ENCODE data around the gene EMILIN3.
A peak's percentile ranks its signal among the peaks of the same experiment; 100 is the strongest.

The EMILIN3 gene

GRCh38 chr20:41395667-41396664, 29.3 kb upstream of the EMILIN3 start:
- TF ChIP-seq, protein P1, sequence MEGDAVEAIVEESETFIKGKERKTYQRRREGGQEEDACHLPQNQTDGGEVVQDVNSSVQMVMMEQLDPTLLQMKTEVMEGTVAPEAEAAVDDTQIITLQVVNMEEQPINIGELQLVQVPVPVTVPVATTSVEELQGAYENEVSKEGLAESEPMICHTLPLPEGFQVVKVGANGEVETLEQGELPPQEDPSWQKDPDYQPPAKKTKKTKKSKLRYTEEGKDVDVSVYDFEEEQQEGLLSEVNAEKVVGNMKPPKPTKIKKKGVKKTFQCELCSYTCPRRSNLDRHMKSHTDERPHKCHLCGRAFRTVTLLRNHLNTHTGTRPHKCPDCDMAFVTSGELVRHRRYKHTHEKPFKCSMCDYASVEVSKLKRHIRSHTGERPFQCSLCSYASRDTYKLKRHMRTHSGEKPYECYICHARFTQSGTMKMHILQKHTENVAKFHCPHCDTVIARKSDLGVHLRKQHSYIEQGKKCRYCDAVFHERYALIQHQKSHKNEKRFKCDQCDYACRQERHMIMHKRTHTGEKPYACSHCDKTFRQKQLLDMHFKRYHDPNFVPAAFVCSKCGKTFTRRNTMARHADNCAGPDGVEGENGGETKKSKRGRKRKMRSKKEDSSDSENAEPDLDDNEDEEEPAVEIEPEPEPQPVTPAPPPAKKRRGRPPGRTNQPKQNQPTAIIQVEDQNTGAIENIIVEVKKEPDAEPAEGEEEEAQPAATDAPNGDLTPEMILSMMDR (IDR thresholded peaks at IDR 0.05; ENCODE audit: low read length, missing control alignments) = no peak
- DNase-seq (ENCODE audit: low read depth) = no peak

DNA sequence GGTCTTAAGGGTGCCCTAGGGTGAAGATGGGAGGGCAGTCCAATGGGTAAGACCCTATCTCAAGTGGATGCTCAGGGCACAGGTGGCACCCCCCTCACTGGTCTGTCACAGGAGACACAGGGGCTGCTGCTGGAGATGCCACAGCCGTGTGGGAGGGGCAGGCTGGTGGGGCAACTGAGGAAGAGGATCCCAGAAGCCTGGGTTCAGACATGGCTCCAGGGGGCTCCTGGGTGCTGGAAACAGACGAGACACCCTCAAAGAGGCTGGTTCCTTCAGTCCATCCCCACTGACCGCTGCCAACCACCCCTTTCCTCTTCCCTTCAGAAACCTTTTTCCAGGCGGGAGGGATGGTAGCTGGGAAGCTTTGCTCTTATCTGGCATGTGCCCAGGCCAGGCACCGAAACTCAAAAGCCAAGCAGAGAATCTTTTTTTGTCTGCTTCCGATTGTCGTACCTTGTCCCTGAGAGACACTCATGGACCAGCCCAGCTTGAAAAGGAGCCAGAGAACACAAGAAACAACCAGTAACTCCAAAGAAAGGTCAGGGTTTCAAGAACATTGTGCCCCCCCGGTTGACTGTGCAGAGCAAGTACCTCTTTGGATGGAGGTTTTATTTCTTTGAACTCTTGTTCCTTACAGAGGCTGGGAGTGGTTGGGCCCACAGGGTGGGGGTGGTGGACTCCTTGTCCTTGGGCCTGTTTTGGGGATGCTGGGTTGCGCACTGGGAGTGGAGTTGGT, 28.5 kb upstream of the EMILIN3 start:
- H3K4me3 ChIP-seq (replicated peaks; ENCODE audit: low read depth, low read length) = no peak overlapping the region
- DNase-seq (ENCODE audit: low read depth) = no peak
- TF ChIP-seq, protein P1 (IDR thresholded peaks at IDR 0.05; ENCODE audit: low read length, missing control alignments) = no peak

More at GRCh38 chr20:41395667-41396664, 29.3 kb upstream of the EMILIN3 start:
- H3K4me3 ChIP-seq (replicated peaks; ENCODE audit: low read depth, low read length) = no peak overlapping the region

DNA sequence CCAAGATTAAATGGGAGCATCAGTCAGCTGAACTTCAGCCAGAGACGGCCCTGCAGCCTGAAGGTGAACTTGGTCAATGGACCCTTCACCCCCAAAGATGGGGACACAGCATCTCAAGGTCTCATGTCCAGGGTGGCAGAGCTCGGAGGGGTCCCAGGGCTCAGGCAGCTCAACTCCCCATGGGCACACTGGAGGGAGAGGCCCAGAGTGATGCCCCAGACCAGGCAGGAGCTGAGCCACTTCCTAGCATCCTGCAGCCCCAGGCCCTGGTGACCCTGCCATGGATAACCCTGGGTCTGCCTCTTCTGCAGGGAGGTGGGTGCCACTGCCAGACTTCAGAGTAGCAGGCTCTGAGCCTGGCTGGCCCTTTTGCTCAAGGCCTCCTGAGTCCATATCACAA, 27.5 kb upstream of the EMILIN3 start:
- no peak overlapping the region for H3K4me3 ChIP-seq (replicated peaks; ENCODE audit: low read depth, low read length)
- no peak for DNase-seq (ENCODE audit: low read depth)
- TF ChIP-seq, protein P1 (IDR thresholded peaks at IDR 0.05; ENCODE audit: low read length, missing control alignments) = no peak

DNA sequence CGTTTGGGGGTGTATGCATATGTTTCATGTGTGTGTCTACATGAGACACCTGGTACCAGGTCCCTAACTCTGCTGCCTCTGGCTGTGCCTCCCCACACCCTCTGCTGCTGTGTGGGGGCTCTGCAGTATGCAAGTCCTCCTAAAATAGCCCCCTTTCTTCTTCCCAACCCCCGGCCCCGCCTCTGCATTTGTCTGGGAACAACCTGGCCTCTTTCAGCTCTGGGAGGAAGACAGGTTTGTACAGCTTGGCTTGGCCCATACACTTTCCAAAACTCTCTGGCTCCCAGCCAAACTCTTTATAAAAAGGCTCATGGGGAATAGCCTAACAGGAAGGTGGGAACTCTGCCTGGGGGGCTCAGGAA, 27.1 kb upstream of the EMILIN3 start:
- no peak overlapping the region for H3K4me3 ChIP-seq (replicated peaks; ENCODE audit: low read depth, low read length)
- TF ChIP-seq, protein P1 (IDR thresholded peaks at IDR 0.05; ENCODE audit: low read length, missing control alignments) = no peak
- DNase-seq (ENCODE audit: low read depth) = no peak

DNA sequence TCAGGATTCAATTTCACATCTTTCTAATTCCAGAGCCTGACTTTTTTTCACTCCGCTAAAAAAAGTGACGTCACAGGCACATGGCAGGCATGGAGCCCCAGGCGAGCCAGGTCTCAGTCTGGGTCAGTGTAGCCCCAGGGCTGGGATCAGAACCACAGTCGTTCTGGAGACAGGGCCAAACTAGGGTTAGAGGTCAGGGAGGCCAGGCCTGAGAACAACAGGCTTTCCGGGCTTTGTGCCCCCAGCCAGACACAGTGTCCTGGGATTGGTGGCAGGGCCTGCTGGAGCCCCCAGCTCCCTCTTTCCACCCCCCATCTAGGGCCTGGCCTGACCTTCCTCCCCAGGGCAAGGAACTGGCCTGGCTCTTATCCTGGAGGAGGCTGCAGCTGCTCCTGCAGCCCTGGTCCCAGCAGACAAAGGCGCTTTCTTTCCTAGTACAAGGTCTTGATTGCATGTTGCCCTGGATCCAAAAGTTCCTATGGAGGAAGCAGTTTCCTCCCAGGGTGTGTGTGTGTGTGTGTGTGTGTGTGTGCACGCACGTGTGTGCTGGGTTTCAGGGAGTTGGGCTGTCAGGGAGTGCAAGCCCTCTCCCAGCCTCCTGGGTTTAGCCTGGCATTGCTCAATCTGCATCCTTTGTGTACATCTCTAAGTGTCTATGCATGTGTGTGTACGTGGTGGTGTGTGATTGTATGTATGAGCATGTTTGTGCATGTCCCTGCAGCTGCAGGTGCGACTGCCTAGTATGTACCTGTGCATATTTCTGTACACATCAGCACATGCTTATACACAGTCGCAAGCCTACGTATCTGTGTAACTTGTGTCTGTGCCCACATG, 26.5 kb upstream of the EMILIN3 start:
- peak; percentile 11 for DNase-seq (ENCODE audit: low read depth)
- TF ChIP-seq, protein P1 (IDR thresholded peaks at IDR 0.05; ENCODE audit: low read length, missing control alignments) = no peak
- H3K4me3 ChIP-seq (replicated peaks; ENCODE audit: low read depth, low read length) = no peak overlapping the region

GRCh38 chr20:41392295-41392694, 25.7 kb upstream of the EMILIN3 start:
- TF ChIP-seq, protein P1 (IDR thresholded peaks at IDR 0.05; ENCODE audit: low read length, missing control alignments) = no peak
- no peak overlapping the region for H3K4me3 ChIP-seq (replicated peaks; ENCODE audit: low read depth, low read length)
- DNase-seq (ENCODE audit: low read depth) = no peak

All from fibroblast of pulmonary artery (primary cell).